HG03064 (cell line): ENCODE measurements around the gene MCC.

Experiments used
- ATAC-seq: cut with Tn5 transposase; IDR thresholded peaks from one replicate; pipeline ENCODE4 v1.9.1; 2021; ENCODE audit warnings: low read depth; ENCODE audit not compliant: unreplicated experiment

Gene MCC

GRCh38 chr5:113278976-113279375, 209.3 kb downstream of the MCC start:
- no peak for ATAC-seq

GRCh38 chr5:113276493-113276892, 211.8 kb downstream of the MCC start:
- no peak for ATAC-seq

GRCh38 chr5:113276001-113276400, 212.3 kb downstream of the MCC start:
- no peak for ATAC-seq

- no peak for ATAC-seq
Measured at GRCh38 chr5:113274836-113275414, 213.3 kb downstream of the MCC start.

GRCh38 chr5:113273948-113274347, 214.3 kb downstream of the MCC start:
- no peak for ATAC-seq

- no peak for ATAC-seq
Measured at GRCh38 chr5:113271745-113272454, 216.4 kb downstream of the MCC start.

GRCh38 chr5:113271015-113271414, 217.2 kb downstream of the MCC start:
- ATAC-seq, result no peak

- ATAC-seq, result no peak
Measured at GRCh38 chr5:113270086-113270485, 218.2 kb downstream of the MCC start.

GRCh38 chr5:113269023-113269997, 218.9 kb downstream of the MCC start:
- ATAC-seq, result no peak

- ATAC-seq, result no peak
Measured at GRCh38 chr5:113268232-113268631, 220.0 kb downstream of the MCC start.

GRCh38 chr5:113267361-113267900, 220.8 kb downstream of the MCC start:
- ATAC-seq, result no peak

GRCh38 chr5:113266913-113267227, 221.4 kb downstream of the MCC start:
- no peak for ATAC-seq

- ATAC-seq, result no peak
Measured at GRCh38 chr5:113266227-113266912, 221.9 kb downstream of the MCC start.

GRCh38 chr5:113265190-113265589, 223.1 kb downstream of the MCC start:
- no peak for ATAC-seq

- no peak for ATAC-seq
Measured at GRCh38 chr5:113264046-113264445, 224.2 kb downstream of the MCC start.

GRCh38 chr5:113263545-113263944, 224.7 kb downstream of the MCC start:
- ATAC-seq, result no peak

- ATAC-seq, result no peak
Measured at GRCh38 chr5:113262674-113263073, 225.6 kb downstream of the MCC start.

GRCh38 chr5:113259034-113259433, 229.2 kb downstream of the MCC start:
- ATAC-seq, result no peak

- ATAC-seq, result no peak
Measured at GRCh38 chr5:113257545-113257944, 230.7 kb downstream of the MCC start.

GRCh38 chr5:113256671-113257452, 231.4 kb downstream of the MCC start:
- no peak for ATAC-seq
